ENCODE results near the gene DMAC2. TPM values are rescaled to one million over a fixed set of nuclear protein-coding genes. Genes with fewer than 3 reads are reported as not detected.
A peak's percentile ranks its signal among the peaks of the same experiment; 100 is the strongest.

DMAC2 gene
- total RNA-seq, 1 donor from 2014 or later = 38.2 TPM

GRCh38 chr19:41430922-41431321 lies 8.8 kb downstream of the DMAC2 start:
- DNase-seq (no peak), ATAC-seq (ENCODE audit: low read depth) (no peak)
- POLR2A ChIA-PET = interaction anchor here (1.4 kb wide), 1 partner anchor 12 kb away, joined by 3 read pairs; no protein-coding TSS in a partner anchor
- H3K4me1 Mint-ChIP-seq = peaks cover 16% of the 10 kb centered on the region
- H3K27me3 Mint-ChIP-seq = no peaks in the 10 kb centered on the region
- no peaks in the 10 kb centered on the region for H3K9me3 Mint-ChIP-seq
- no peak for TF ChIP-seq CTCF (IDR thresholded peaks at IDR 0.05)
- H3K4me3 Mint-ChIP-seq = no peak overlapping the region
- no peak overlapping the region for H3K27ac Mint-ChIP-seq
- peaks cover 37% of the 10 kb centered on the region for H3K36me3 Mint-ChIP-seq (ENCODE audit: low read depth)
- intact Hi-C loops (cut with micrococcal nuclease) = no loop called here
- CTCF ChIA-PET = no interaction called here

- intact Hi-C loops (cut with micrococcal nuclease) = no loop called here
- POLR2A ChIA-PET = no interaction called here
- H3K36me3 Mint-ChIP-seq (ENCODE audit: low read depth) = peaks cover 45% of the 10 kb centered on the region
- H3K27me3 Mint-ChIP-seq = no peaks in the 10 kb centered on the region
- DNase-seq = no peak
- peaks cover 16% of the 10 kb centered on the region for H3K4me1 Mint-ChIP-seq
- CTCF ChIA-PET = interaction anchor here (0.9 to 1.2 kb wide), 2 partner anchors 11 to 21 kb away, joined by 3 read pairs; partner anchors contain the start of gene DMAC2
- H3K4me3 Mint-ChIP-seq = no peak overlapping the region
- ATAC-seq (ENCODE audit: low read depth) = no peak
- TF ChIP-seq CTCF (IDR thresholded peaks at IDR 0.05) = no peak
- H3K9me3 Mint-ChIP-seq = no peaks in the 10 kb centered on the region
- no peak overlapping the region for H3K27ac Mint-ChIP-seq
These were observed 11.2 kb downstream of the DMAC2 start for GRCh38 chr19:41428481-41428859.

- intact Hi-C loops (cut with micrococcal nuclease) = no loop called here
- ATAC-seq (ENCODE audit: low read depth) (peak; percentile 34), DNase-seq (no peak)
- H3K27ac Mint-ChIP-seq = no peak overlapping the region
- no peaks in the 10 kb centered on the region for H3K27me3 Mint-ChIP-seq
- ChIA-PET POLR2A (interaction anchor here (0.6 to 1.3 kb wide), 2 partner anchors 10 to 12 kb away, joined by 3 read pairs; partner anchors contain the start of gene DMAC2), CTCF (no interaction called here)
- H3K4me1 Mint-ChIP-seq = peaks cover 16% of the 10 kb centered on the region
- peaks cover 44% of the 10 kb centered on the region for H3K36me3 Mint-ChIP-seq (ENCODE audit: low read depth)
- H3K9me3 Mint-ChIP-seq = no peaks in the 10 kb centered on the region
- TF ChIP-seq CTCF (IDR thresholded peaks at IDR 0.05) = no peak
- peak overlapping the region; percentile 50 for H3K4me3 Mint-ChIP-seq
These were observed 11.8 kb downstream of the DMAC2 start for GRCh38 chr19:41427647-41428480.

- ChIA-PET CTCF (interaction anchor here (0.7 to 1.2 kb wide), 2 partner anchors 136 to 143 kb away, joined by 3 read pairs; no protein-coding TSS in a partner anchor), POLR2A (interaction anchor here (0.6 to 1.3 kb wide), 2 partner anchors 9 to 13 kb away, joined by 3 read pairs; partner anchors contain the start of gene DMAC2)
- Mint-ChIP-seq H3K9me3 (no peaks in the 10 kb centered on the region), H3K4me3 (peak within 1 kb of the TSS; percentile 50), H3K27ac (no peak within 1 kb of the TSS), H3K36me3 (ENCODE audit: low read depth) (peaks cover 44% of the 10 kb centered on the region), H3K27me3 (no peaks in the 10 kb centered on the region), H3K4me1 (peaks cover 16% of the 10 kb centered on the region)
- no peak for DNase-seq
- intact Hi-C loops (cut with micrococcal nuclease) = no loop called here
- ATAC-seq (ENCODE audit: low read depth) = peak; percentile 49
- no peak for TF ChIP-seq CTCF (IDR thresholded peaks at IDR 0.05)
These were observed 12.6 kb downstream of the DMAC2 start, which contains the start of gene B3GNT8 for GRCh38 chr19:41426952-41427646. Gene B3GNT8 (minus strand): TSS chr19:41427374. CDS start chr19:41426778, 596 bp downstream.
